K562 (cell line): ENCODE results near the gene ANO2. TPM values are rescaled to one million over a fixed set of nuclear protein-coding genes. Genes with fewer than 3 reads are reported as not detected.

Experiments used
- ATAC-seq: fragments of 200-7000 bp; cut with Tn5 transposase; 3 replicates; pipeline ENCODE4 v1.9.1; 2020; ENCODE audit warnings: moderate library complexity
- BruUV-seq: library from RNA; stranded (reverse); fragments of 400-500 nt; replicated peaks from 2 replicates; lab custom pipeline; 2021; lab: Mats Ljungman, UMichigan
- CTCF ChIA-PET: fragments of 300-600 bp; formaldehyde crosslinking; extraction: SDS; loops from one replicate; lab custom pipeline; 2021; ENCODE audit warnings: low intra/inter-chr PET ratio; lab: Yijun Ruan, JAX
- POLR2A ChIA-PET: fragments of 300-600, 350-650 bp; sonication (Branson Sonifier 250); formaldehyde crosslinking; extraction: SDS; loops from one replicate; lab custom pipeline; 2021; ENCODE audit warnings: antibody characterized with exemption, inconsistent platforms; lab: Yijun Ruan, JAX
- DNase-seq, 4 experiments: peaks; one replicate each; pipeline versions ENCODE4 v3.0.0 to v3.0.0-alpha.2; 2011 to 2018; ENCODE audit warnings: low spot score in 3 of 4, mixed read lengths in 3 of 4; ENCODE audit errors: extremely low read depth in 1 of 4
- FAIRE-seq: peaks from 2 replicates; lab custom pipeline; 2011; peaks lifted over from hg19 to GRCh38; lab: Jason Lieb, UNC
- H2AFZ ChIP-seq: 2 replicates; pipeline ENCODE4 v1.6.0; 2011; ENCODE audit warnings: low read depth, low read length, control low read depth, inconsistent platforms
- H3K27ac ChIP-seq: fragments of 200-600 bp; 3 replicates; pipeline ENCODE4 v1.8.0; 2011; ENCODE audit warnings: low read depth, mild to moderate bottlenecking, control low read depth, inconsistent platforms, low read length, moderate library complexity, mixed read lengths; ENCODE audit errors: extremely low read depth
- H3K27me3 ChIP-seq, 2 experiments: fragments of 300-600 bp in 1 of 2; 2 replicates in 1 of 2; 3 replicates in 1 of 2; pipeline versions ENCODE4 v1.6.0 to v1.8.0; 2011; ENCODE audit warnings: inconsistent platforms in 2 of 2, low read length in 2 of 2, mild to moderate bottlenecking in 1 of 2, mixed read lengths in 1 of 2, moderate library complexity in 1 of 2; ENCODE audit not compliant: control insufficient read depth in 2 of 2, insufficient read depth in 2 of 2
- H3K36me3 ChIP-seq: fragments of 300-600 bp; 3 replicates; pipeline ENCODE4 v1.8.0; 2011; ENCODE audit warnings: mild to moderate bottlenecking, low read length, inconsistent platforms; ENCODE audit not compliant: control insufficient read depth, insufficient read depth
- H3K4me1 ChIP-seq, 2 experiments: fragments of 200-600 bp in 1 of 2; replicated peaks in 1 of 2; 2 replicates in 1 of 2; 3 replicates in 1 of 2; pipeline versions ENCODE4 v1.5.1 to v1.8.0; 2011; ENCODE audit warnings: inconsistent platforms in 2 of 2, low read length in 2 of 2, mild to moderate bottlenecking in 1 of 2, mixed read lengths in 1 of 2, moderate library complexity in 1 of 2; ENCODE audit not compliant: control insufficient read depth in 2 of 2, insufficient read depth in 2 of 2
- H3K4me2 ChIP-seq: 2 replicates; pipeline ENCODE4 v1.6.1; 2011; ENCODE audit warnings: low read length, control low read depth, inconsistent platforms, mixed read lengths; ENCODE audit not compliant: insufficient read depth
- H3K4me3 ChIP-seq: fragments of 200-600 bp; sonication (generic), shearing (Covaris generic); 2 replicates; pipeline ENCODE4 v1.5.1; 2016; ENCODE audit warnings: control low read depth, inconsistent platforms
- H3K79me2 ChIP-seq: fragments of 200-600 bp; 3 replicates; pipeline ENCODE4 v1.8.0; 2011; ENCODE audit warnings: low read length, inconsistent platforms; ENCODE audit not compliant: control insufficient read depth, insufficient read depth
- H3K9ac ChIP-seq, 2 experiments: 2 replicates each; pipeline versions ENCODE4 v1.6.0 to v1.6.1; 2011; ENCODE audit warnings: low read depth in 2 of 2, low read length in 2 of 2, control low read depth in 1 of 2, inconsistent platforms in 1 of 2, mild to moderate bottlenecking in 1 of 2, mixed read lengths in 1 of 2; ENCODE audit not compliant: insufficient read depth in 1 of 2
- H3K9me1 ChIP-seq: one replicate; pipeline ENCODE4 v1.6.0; 2011; ENCODE audit warnings: inconsistent platforms, mild to moderate bottlenecking, low read length, moderate library complexity; ENCODE audit not compliant: control insufficient read depth, insufficient read depth
- H3K9me3 ChIP-seq: replicated peaks from 2 replicates; pipeline ENCODE4 v1.5.1; 2011; ENCODE audit warnings: low read depth, low read length, inconsistent platforms; ENCODE audit not compliant: control insufficient read depth, insufficient read depth
- H4K20me1 ChIP-seq: replicated peaks from 2 replicates; pipeline ENCODE4 v1.6.1; 2011; ENCODE audit warnings: low read length, inconsistent platforms, mixed read lengths; ENCODE audit not compliant: control insufficient read depth, insufficient read depth
- CC2D1A ChIP-seq: fragments of 450-650 bp; IDR thresholded peaks from 2 replicates; pipeline ENCODE4 v1.6.1; 2017; ENCODE audit warnings: mild to moderate bottlenecking
- CEBPG ChIP-seq, 3 experiments: fragments of 200-800 bp in 1 of 3; sonication (Bioruptor generic) in 1 of 3; sonication (generic) in 1 of 3; formaldehyde crosslinking in 1 of 3; IDR thresholded peaks in 2 of 3; conservative IDR thresholded peaks in 1 of 3; 2 replicates each; pipeline versions ENCODE4 v1.6.1 to v1.8.0; 2016 to 2022; ENCODE audit warnings: missing compliant biosample characterization in 2 of 3, missing genetic modification characterization in 2 of 3, mild to moderate bottlenecking in 1 of 3, missing genetic modification reagents in 1 of 3
- FOXA1 ChIP-seq: fragments of 450-650 bp; IDR thresholded peaks from 2 replicates; pipeline ENCODE4 v1.6.1; 2016; ENCODE audit warnings: mild to moderate bottlenecking, borderline replicate concordance
- HNRNPK ChIP-seq: fragments of 200-400 bp; formaldehyde crosslinking; IDR thresholded peaks from one replicate; pipeline ENCODE4 v1.6.1; 2018; ENCODE audit warnings: mild to moderate bottlenecking, low read depth, low read length; ENCODE audit not compliant: poor library complexity, severe bottlenecking
- MCM7 ChIP-seq, 2 experiments: fragments of 450-650 bp; IDR thresholded peaks; 2 replicates each; pipeline ENCODE4 v1.6.1; 2016 to 2018
- NR2C2 ChIP-seq, 2 experiments: fragments of 200-800 bp in 1 of 2; sonication (Bioruptor generic) in 1 of 2; sonication (generic) in 1 of 2; formaldehyde crosslinking in 1 of 2; IDR thresholded peaks; 2 replicates each; pipeline versions ENCODE4 v1.6.1 to v1.8.0; 2016 to 2022; ENCODE audit warnings: mild to moderate bottlenecking in 1 of 2, missing compliant biosample characterization in 1 of 2, missing genetic modification characterization in 1 of 2, missing genetic modification reagents in 1 of 2
- RFX5 ChIP-seq: IDR thresholded peaks from 2 replicates; pipeline ENCODE4 v1.6.1; 2011; ENCODE audit warnings: low read depth, mild to moderate bottlenecking, improper control_type of control experiment, low read length
- ZKSCAN3 ChIP-seq: fragments of 250-450 bp; sonication (Bioruptor Pico); IDR thresholded peaks from 2 replicates; pipeline ENCODE4 v1.4.0; 2020
- ZNF551 ChIP-seq: fragments of 250-450 bp; sonication (Bioruptor Pico); IDR thresholded peaks from 2 replicates; pipeline ENCODE4 v1.5.0; 2021; ENCODE audit warnings: mild to moderate bottlenecking, moderate library complexity
- WGBS: fragments of 100-300 bp; shearing (Covaris generic); methylation state at CpG from one replicate; pipeline ENCODE4 v1.1.6; 2016; ENCODE audit warnings: low coverage, mixed read lengths; ENCODE audit not compliant: insufficient coverage; ENCODE audit errors: missing lambda C conversion rate; 5-methylcytosine and 5-hydroxymethylcytosine counted together
- in situ Hi-C: fragments of 300-500 bp; cut with MboI; formaldehyde crosslinking; loops from 4 replicates; pipeline ENCODE4 v1.15.0; 2018; ENCODE audit warnings: inconsistent platforms, mixed read lengths
- intact Hi-C: fragments of 100-400 bp; cut with micrococcal nuclease; formaldehyde crosslinking; loops from 2 replicates; pipeline ENCODE4 v1.14.2; 2022
- polyA plus RNA-seq, 8 experiments: library from polyadenylated mRNA; depleted of rRNA in 4 of 8; stranded (reverse) in 5 of 8; unstranded in 3 of 8; fragments of >200 nt; fragmentation: Nextera tagmentation in 2 of 8; fragmentation: Illumina TruSeq in 1 of 8; extraction: Ambion mirVana in 2 of 8; extraction: Trizol in 1 of 8; gene quantifications; 2 replicates each; pipeline versions ENCODE4 v1.2.1 to v1.2.3, GENCODE V29; 2011 to 2014; ENCODE audit warnings: inconsistent platforms in 1 of 8, missing spikeins in 1 of 8
- total RNA-seq, 7 experiments: library from RNA; depleted of rRNA in 6 of 7; stranded (reverse); fragments of >200 nt in 6 of 7; fragmentation: Illumina TruSeq in 2 of 7; extraction: Trizol in 2 of 7; gene quantifications; 2 replicates each; pipeline versions ENCODE4 v1.2.1 to v1.2.3, GENCODE V29; 2011 to 2021; ENCODE audit warnings: low replicate concordance in 1 of 7
- TF ChIP-seq, protein P1 (sequence below): fragments of 250-450 bp; sonication (Bioruptor Pico); IDR thresholded peaks from 2 replicates; pipeline ENCODE4 v1.4.0; 2020; ENCODE audit warnings: mild to moderate bottlenecking, moderate library complexity

ANO2 gene
- total and polyA plus RNA-seq, 9 of the 15 experiments (the other 6 are each of a cell fraction or from before 2014, with no cell fraction given) = 0.64 TPM; not detected in 8

DNA sequence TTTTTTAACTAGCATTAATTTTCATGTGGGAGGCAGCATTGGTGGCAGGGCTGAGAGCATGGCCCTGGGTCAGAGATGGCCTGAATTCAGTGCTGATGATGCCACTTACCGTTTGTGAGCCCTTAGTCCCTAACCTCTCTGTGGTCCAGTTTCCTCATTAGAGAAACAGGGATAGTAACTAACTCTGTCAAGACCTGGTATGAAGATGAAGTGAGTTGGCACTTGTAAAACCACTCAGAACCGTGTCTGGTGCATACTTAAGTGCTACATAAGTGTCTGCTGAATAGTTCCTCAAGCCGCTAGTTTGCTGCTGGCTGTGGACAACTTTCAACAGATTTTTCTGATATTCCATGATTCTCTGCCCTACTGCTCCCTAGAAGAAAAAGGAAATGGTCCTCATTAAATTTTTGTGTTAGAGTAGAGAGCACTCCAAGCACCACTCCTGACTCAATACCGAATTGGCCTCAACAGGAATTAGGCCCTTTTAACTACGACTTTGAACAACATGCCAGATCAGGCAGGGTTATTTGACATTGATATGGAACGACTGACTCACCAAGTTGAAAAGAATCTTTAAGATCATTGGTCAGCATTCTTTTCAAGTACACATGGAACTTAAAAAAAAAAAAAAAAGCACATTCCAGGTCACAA lies 250.2 kb downstream of the ANO2 start:
- H4K20me1 ChIP-seq = no peaks in the 10 kb centered on the region
- FAIRE-seq = no peak
- ATAC-seq = no peak
- H3K9me3 ChIP-seq = no peaks in the 10 kb centered on the region
- H3K9ac ChIP-seq = no peak overlapping the region
- no peaks in the 10 kb centered on the region for H3K79me2 ChIP-seq
- intact Hi-C loops (no loop called here), in situ Hi-C loops (no loop called here)
- POLR2A ChIA-PET = no interaction called here
- no peak for TF ChIP-seq ZNF551
- TF ChIP-seq ZKSCAN3 = no peak
- no peak for TF ChIP-seq RFX5
- no peak for TF ChIP-seq CEBPG (CRISPR knock-in tag; IDR thresholded peaks at IDR 0.05)
- TF ChIP-seq CEBPG (tag; conservative IDR thresholded peaks at IDR 0.05 in 1 of 2, IDR thresholded peaks at IDR 0.05 in 1 of 2) = no peak
- TF ChIP-seq FOXA1 = no peak
- TF ChIP-seq HNRNPK = no peak
- TF ChIP-seq, protein P1, sequence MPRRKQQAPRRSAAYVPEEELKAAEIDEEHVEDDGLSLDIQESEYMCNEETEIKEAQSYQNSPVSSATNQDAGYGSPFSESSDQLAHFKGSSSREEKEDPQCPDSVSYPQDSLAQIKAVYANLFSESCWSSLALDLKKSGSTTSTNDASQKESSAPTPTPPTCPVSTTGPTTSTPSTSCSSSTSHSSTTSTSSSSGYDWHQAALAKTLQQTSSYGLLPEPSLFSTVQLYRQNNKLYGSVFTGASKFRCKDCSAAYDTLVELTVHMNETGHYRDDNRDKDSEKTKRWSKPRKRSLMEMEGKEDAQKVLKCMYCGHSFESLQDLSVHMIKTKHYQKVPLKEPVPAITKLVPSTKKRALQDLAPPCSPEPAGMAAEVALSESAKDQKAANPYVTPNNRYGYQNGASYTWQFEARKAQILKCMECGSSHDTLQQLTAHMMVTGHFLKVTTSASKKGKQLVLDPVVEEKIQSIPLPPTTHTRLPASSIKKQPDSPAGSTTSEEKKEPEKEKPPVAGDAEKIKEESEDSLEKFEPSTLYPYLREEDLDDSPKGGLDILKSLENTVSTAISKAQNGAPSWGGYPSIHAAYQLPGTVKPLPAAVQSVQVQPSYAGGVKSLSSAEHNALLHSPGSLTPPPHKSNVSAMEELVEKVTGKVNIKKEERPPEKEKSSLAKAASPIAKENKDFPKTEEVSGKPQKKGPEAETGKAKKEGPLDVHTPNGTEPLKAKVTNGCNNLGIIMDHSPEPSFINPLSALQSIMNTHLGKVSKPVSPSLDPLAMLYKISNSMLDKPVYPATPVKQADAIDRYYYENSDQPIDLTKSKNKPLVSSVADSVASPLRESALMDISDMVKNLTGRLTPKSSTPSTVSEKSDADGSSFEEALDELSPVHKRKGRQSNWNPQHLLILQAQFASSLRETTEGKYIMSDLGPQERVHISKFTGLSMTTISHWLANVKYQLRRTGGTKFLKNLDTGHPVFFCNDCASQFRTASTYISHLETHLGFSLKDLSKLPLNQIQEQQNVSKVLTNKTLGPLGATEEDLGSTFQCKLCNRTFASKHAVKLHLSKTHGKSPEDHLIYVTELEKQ = no peak
- TF ChIP-seq NR2C2 (CRISPR knock-in tag; IDR thresholded peaks at IDR 0.05) = no peak
- TF ChIP-seq NR2C2 (tag; IDR thresholded peaks at IDR 0.05) = no peak
- TF ChIP-seq MCM7 (IDR thresholded peaks at IDR 0.05) = no peak
- no peak for TF ChIP-seq CC2D1A
- H3K4me1 ChIP-seq = no peaks in the 10 kb centered on the region; a peak in 1 of 5 replicates
- no peaks in the 10 kb centered on the region for H3K36me3 ChIP-seq
- BruUV-seq = no TSS peak
- no peak for DNase-seq
- no peak overlapping the region for H3K4me2 ChIP-seq
- H3K4me3 ChIP-seq = no peak overlapping the region
- no peak overlapping the region for H2AFZ ChIP-seq
- no peaks in the 10 kb centered on the region for H3K27me3 ChIP-seq
- WGBS = 0% methylated on average over 6 of the region's 6 CpGs
- H3K9me1 ChIP-seq = no peaks in the 10 kb centered on the region
- CTCF ChIA-PET = no interaction called here
- H3K27ac ChIP-seq = no peak overlapping the region
